GM12865 (cell line): ENCODE results near the gene DMC1.

Source experiments
- DNase-seq: peaks from one replicate; pipeline ENCODE4 v3.0.0; 2010; ENCODE audit warnings: low read depth
- H3K4me3 ChIP-seq: 2 replicates; pipeline ENCODE4 v1.5.1; 2011; ENCODE audit warnings: mild to moderate bottlenecking, low read depth, low read length, control low read depth
- CTCF ChIP-seq: IDR thresholded peaks from 2 replicates; pipeline ENCODE4 v1.5.1; 2011; ENCODE audit warnings: low read length, control low read depth, low read depth, inconsistent platforms; ENCODE audit not compliant: insufficient read depth; ENCODE audit errors: missing control alignments

The DMC1 gene

GRCh38 chr22:38506118-38506962 is 63.6 kb downstream of the DMC1 start, which contains the start of gene DDX17:
TSS of gene DDX17 (minus strand) at chr22:38506311.
- TF ChIP-seq CTCF, result no peak
- DNase-seq, result peak; percentile 95
- peak within 1 kb of the TSS; percentile 93 for H3K4me3 ChIP-seq

- peak overlapping the region; percentile 93 for H3K4me3 ChIP-seq
- no peak for TF ChIP-seq CTCF
- peak; percentile 64 for DNase-seq
These were observed 64.4 kb downstream of the DMC1 start for GRCh38 chr22:38505541-38506117.

- TF ChIP-seq CTCF, result no peak
- H3K4me3 ChIP-seq, result peak overlapping the region; percentile 93
- DNase-seq, result peak; percentile 81
These were observed 65.0 kb downstream of the DMC1 start for GRCh38 chr22:38504731-38505540.

GRCh38 chr22:38503021-38503420 is 67.0 kb downstream of the DMC1 start:
- no peak for TF ChIP-seq CTCF
- DNase-seq, result no peak
- peak overlapping the region; percentile 93 for H3K4me3 ChIP-seq

GRCh38 chr22:38501797-38502672 is 67.9 kb downstream of the DMC1 start:
- no peak overlapping the region for H3K4me3 ChIP-seq
- no peak for TF ChIP-seq CTCF
- DNase-seq, result no peak

DNA sequence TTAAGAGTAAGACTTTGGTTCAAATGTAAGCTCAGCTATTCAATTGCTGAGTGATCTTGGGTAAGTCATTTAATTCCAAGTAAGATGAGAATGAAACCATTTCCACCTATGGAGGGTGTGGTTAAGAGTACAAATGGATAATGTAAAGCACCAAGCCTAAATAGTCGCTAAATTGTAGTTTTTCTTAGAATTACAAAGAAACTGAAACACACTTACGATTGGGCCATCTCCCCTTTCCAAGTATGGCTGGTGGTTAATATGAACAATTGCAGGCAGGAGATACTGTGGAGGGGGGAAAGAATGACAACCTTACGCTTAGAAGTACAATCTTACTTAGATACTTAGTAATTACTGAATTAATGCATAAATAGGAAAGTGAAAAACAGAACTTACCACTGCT is 72.1 kb downstream of the DMC1 start:
- TF ChIP-seq CTCF, result no peak
- no peak for DNase-seq
- H3K4me3 ChIP-seq, result no peak overlapping the region
